GM23338 (cell line): ENCODE data around the gene SBF2. TPM values are rescaled to one million over a fixed set of nuclear protein-coding genes. Genes with fewer than 3 reads are reported as not detected.

ENCODE experiments used
- ATAC-seq: fragments of 200-7000 bp; cut with Tn5 transposase; 3 replicates; pipeline ENCODE4 v1.9.1; 2020
- DNase-seq: peaks from one replicate; pipeline ENCODE4 v3.0.0-alpha.2; 2015; ENCODE audit warnings: low spot score
- H2AFZ ChIP-seq: fragments of 200-600 bp; sonication (generic); 2 replicates; pipeline ENCODE4 v1.8.0; 2016; ENCODE audit warnings: antibody characterized with exemption, mild to moderate bottlenecking, moderate library complexity
- H3F3A ChIP-seq: fragments of 200-600 bp; sonication (generic); replicated peaks from 2 replicates; pipeline ENCODE4 v1.8.0; 2017; ENCODE audit warnings: antibody characterized with exemption, mixed run types, low read depth
- H3K27ac ChIP-seq: fragments of 200-600 bp; sonication (generic); 2 replicates; pipeline ENCODE4 v1.6.1; 2016; ENCODE audit warnings: low read depth
- H3K27me3 ChIP-seq: fragments of 200-600 bp; sonication (generic); 2 replicates; pipeline ENCODE4 v1.8.0; 2016; ENCODE audit warnings: mild to moderate bottlenecking, mixed run types, moderate library complexity; ENCODE audit not compliant: insufficient read depth
- H3K36me3 ChIP-seq: fragments of 200-600 bp; sonication (generic); 2 replicates; pipeline ENCODE4 v1.8.0; 2016; ENCODE audit warnings: mild to moderate bottlenecking; ENCODE audit not compliant: insufficient read depth
- H3K4me1 ChIP-seq: fragments of 200-600 bp; sonication (generic); 2 replicates; pipeline ENCODE4 v1.8.0; 2016; ENCODE audit warnings: mild to moderate bottlenecking, moderate library complexity; ENCODE audit not compliant: insufficient read depth
- H3K4me2 ChIP-seq: fragments of 200-600 bp; sonication (generic); 2 replicates; pipeline ENCODE4 v1.7.1; 2017; ENCODE audit warnings: mixed run types
- H3K4me3 ChIP-seq: fragments of 200-600 bp; sonication (generic); 2 replicates; pipeline ENCODE4 v1.6.1; 2016; ENCODE audit warnings: mixed run types
- H3K79me2 ChIP-seq: fragments of 200-600 bp; sonication (generic); replicated peaks from 2 replicates; pipeline ENCODE4 v1.8.0; 2017; ENCODE audit warnings: mild to moderate bottlenecking; ENCODE audit not compliant: insufficient read depth
- H3K9me2 ChIP-seq: fragments of 200-600 bp; sonication (generic); 2 replicates; pipeline ENCODE4 v1.8.0; 2017; ENCODE audit not compliant: insufficient read depth
- H4K20me1 ChIP-seq: fragments of 200-600 bp; sonication (generic); replicated peaks from 2 replicates; pipeline ENCODE4 v1.8.0; 2017; ENCODE audit warnings: mild to moderate bottlenecking; ENCODE audit not compliant: insufficient read depth
- H3K27ac Mint-ChIP-seq: 2 replicates; pipeline ENCODE4 v1.8.0; 2020; ENCODE audit warnings: inconsistent platforms, mild to moderate bottlenecking, moderate library complexity, mixed read lengths
- H3K27me3 Mint-ChIP-seq: 3 replicates; pipeline ENCODE4 v1.8.0; 2022; ENCODE audit warnings: low read depth, mild to moderate bottlenecking, moderate library complexity, mixed read lengths, inconsistent platforms; ENCODE audit not compliant: insufficient read depth, poor library complexity
- H3K36me3 Mint-ChIP-seq: 3 replicates; pipeline ENCODE4 v1.8.0; 2021; ENCODE audit warnings: low read depth, mild to moderate bottlenecking, inconsistent platforms, moderate library complexity, mixed read lengths
- H3K4me1 Mint-ChIP-seq: 3 replicates; pipeline ENCODE4 v1.8.0; 2020; ENCODE audit warnings: mild to moderate bottlenecking, inconsistent platforms, mixed read lengths
- H3K4me3 Mint-ChIP-seq: 3 replicates; pipeline ENCODE4 v1.8.0; 2021; ENCODE audit warnings: moderate library complexity, mild to moderate bottlenecking, inconsistent platforms, mixed read lengths
- H3K9me3 Mint-ChIP-seq: 3 replicates; pipeline ENCODE4 v1.8.0; 2020; ENCODE audit warnings: moderate library complexity, mild to moderate bottlenecking, inconsistent platforms, mixed read lengths
- CREB1 ChIP-seq: fragments of 250-450 bp; sonication (Bioruptor Pico); IDR thresholded peaks from 2 replicates; pipeline ENCODE4 v1.5.0; 2020; ENCODE audit warnings: low read depth, mild to moderate bottlenecking, moderate library complexity
- CTCF ChIP-seq, 2 experiments: fragments of 200-600 bp in 1 of 2; sonication (generic) in 1 of 2; conservative IDR thresholded peaks; 2 replicates each; pipeline versions ENCODE4 v1.5.1 to v1.6.1; 2016 to 2017; ENCODE audit warnings: antibody characterized with exemption in 2 of 2, low read depth in 2 of 2, mild to moderate bottlenecking in 2 of 2, moderate library complexity in 1 of 2
- EZH2 ChIP-seq: fragments of 200-600 bp; sonication (generic); IDR thresholded peaks from one replicate; pipeline ENCODE4 v1.8.0; 2017; ENCODE audit warnings: antibody characterized with exemption, mild to moderate bottlenecking, low read depth; ENCODE audit not compliant: unreplicated experiment
- EZH2phosphoT487 ChIP-seq: fragments of 200-600 bp; sonication (generic); IDR thresholded peaks from one replicate; pipeline ENCODE4 v1.8.1; 2018; ENCODE audit warnings: antibody characterized with exemption; ENCODE audit not compliant: unreplicated experiment
- JUNB ChIP-seq: IDR thresholded peaks from one replicate; pipeline ENCODE4 v1.6.1; 2016; ENCODE audit warnings: antibody characterized with exemption; ENCODE audit not compliant: unreplicated experiment
- NANOG ChIP-seq: IDR thresholded peaks from 2 replicates; pipeline ENCODE4 v1.6.1; 2016; ENCODE audit warnings: antibody characterized with exemption, borderline replicate concordance
- POLR2AphosphoS5 ChIP-seq: IDR thresholded peaks from 2 replicates; pipeline ENCODE4 v1.6.1; 2016; ENCODE audit warnings: antibody characterized with exemption, low read depth
- REST ChIP-seq: IDR thresholded peaks from one replicate; pipeline ENCODE4 v1.6.1; 2018; ENCODE audit warnings: antibody characterized with exemption; ENCODE audit not compliant: unreplicated experiment
- STAT1 ChIP-seq: IDR thresholded peaks from one replicate; pipeline ENCODE4 v1.6.1; 2016; ENCODE audit warnings: antibody characterized with exemption; ENCODE audit not compliant: unreplicated experiment
- ZNF114 ChIP-seq: fragments of 250-450 bp; sonication (Bioruptor Pico); IDR thresholded peaks from 2 replicates; pipeline ENCODE4 v1.5.0; 2020; ENCODE audit warnings: mild to moderate bottlenecking, moderate library complexity
- ZNF331 ChIP-seq: fragments of 250-450 bp; sonication (Bioruptor Pico); IDR thresholded peaks from 2 replicates; pipeline ENCODE4 v1.5.0; 2020; ENCODE audit warnings: low read depth, mild to moderate bottlenecking, moderate library complexity
- ZNF462 ChIP-seq: fragments of 250-450 bp; sonication (Bioruptor Pico); IDR thresholded peaks from 2 replicates; pipeline ENCODE4 v1.5.0; 2020; ENCODE audit warnings: mild to moderate bottlenecking, moderate library complexity
- polyA plus RNA-seq: library from polyadenylated mRNA; unstranded; fragments of >200 nt; fragmentation: Nextera tagmentation; extraction: Ambion mirVana; gene quantifications from 2 replicates; pipeline ENCODE4 v1.2.1, GENCODE V29; 2016
- total RNA-seq: library from RNA; depleted of rRNA; stranded (reverse); fragments of >200 nt; shearing (Covaris generic); gene quantifications from 2 replicates; pipeline ENCODE4 v1.2.3, GENCODE V29; 2014
- TF ChIP-seq, protein P1 (sequence below): IDR thresholded peaks from 2 replicates; pipeline ENCODE4 v1.6.1; 2016; ENCODE audit warnings: antibody characterized with exemption

The SBF2 gene
- total and polyA plus RNA-seq, 2 experiments from 2014 or later: 25.6 to 53.5 TPM

- ATAC-seq (peak; percentile 3; the same call in 1 of the 3 replicates), DNase-seq (no peak)
- Histone ChIP-seq H3F3A (no peaks in the 10 kb centered on the region), H3K4me1 (peaks cover 33% of the 10 kb centered on the region), H2AFZ (no peak overlapping the region), H3K27ac (no peak overlapping the region), H3K36me3 (no peaks in the 10 kb centered on the region), H3K4me2 (peak overlapping the region; percentile 31), H3K9me2 (no peaks in the 10 kb centered on the region), H3K79me2 (peaks cover 65% of the 10 kb centered on the region), H4K20me1 (peaks cover 12% of the 10 kb centered on the region; the same call in 1 of the 2 replicates), H3K4me3 (no peak overlapping the region), H3K27me3 (no peaks in the 10 kb centered on the region)
- Mint-ChIP-seq H3K36me3 (no peaks in the 10 kb centered on the region; the same call in 2 of the 3 replicates), H3K4me1 (peaks cover 38% of the 10 kb centered on the region), H3K27ac (no peak overlapping the region; the same call in 1 of the 2 replicates), H3K4me3 (no peak overlapping the region), H3K9me3 (no peaks in the 10 kb centered on the region), H3K27me3 (peaks cover 6% of the 10 kb centered on the region)
- TF ChIP-seq REST (no peak), STAT1 (no peak), ZNF114 (no peak), POLR2AphosphoS5 (no peak), CTCF (conservative IDR thresholded peaks at IDR 0.05; ENCODE audit: low read depth in 2 of 2) (no peak), EZH2 (no peak), ZNF462 (no peak), ZNF331 (no peak), JUNB (no peak), CREB1 (no peak), EZH2phosphoT487 (no peak), NANOG (no peak)
- TF ChIP-seq, protein P1, sequence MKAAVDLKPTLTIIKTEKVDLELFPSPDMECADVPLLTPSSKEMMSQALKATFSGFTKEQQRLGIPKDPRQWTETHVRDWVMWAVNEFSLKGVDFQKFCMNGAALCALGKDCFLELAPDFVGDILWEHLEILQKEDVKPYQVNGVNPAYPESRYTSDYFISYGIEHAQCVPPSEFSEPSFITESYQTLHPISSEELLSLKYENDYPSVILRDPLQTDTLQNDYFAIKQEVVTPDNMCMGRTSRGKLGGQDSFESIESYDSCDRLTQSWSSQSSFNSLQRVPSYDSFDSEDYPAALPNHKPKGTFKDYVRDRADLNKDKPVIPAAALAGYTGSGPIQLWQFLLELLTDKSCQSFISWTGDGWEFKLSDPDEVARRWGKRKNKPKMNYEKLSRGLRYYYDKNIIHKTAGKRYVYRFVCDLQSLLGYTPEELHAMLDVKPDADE: no peak
Measured at GRCh38 chr11:10289765-10290380, 4.1 kb downstream of the SBF2 start.
